Mesenchymal stem cell (in vitro differentiated cells and primary cell): Measurements from ENCODE around the gene PRTN3.
"Not testable (repeated sequence)": the region's sequence is repeated elsewhere in the genome, so short reads cannot be mapped to it uniquely, and the experiment has no call there.

Experiments used
- DNase-seq: peaks from one replicate; pipeline ENCODE4 v3.0.0-alpha.2; 2013
- H2AFZ ChIP-seq: one replicate; pipeline ENCODE4 v1.6.1; 2013; ENCODE audit warnings: low read depth, mild to moderate bottlenecking, control low read depth, inconsistent platforms, low read length, moderate library complexity
- H2AK5ac ChIP-seq: 2 replicates; pipeline ENCODE4 v1.6.1; 2013; ENCODE audit warnings: low read length, moderate library complexity, mild to moderate bottlenecking, inconsistent platforms; ENCODE audit not compliant: severe bottlenecking
- H2BK120ac ChIP-seq: one replicate; pipeline ENCODE4 v1.6.1; 2013; ENCODE audit warnings: low read depth, mild to moderate bottlenecking, inconsistent platforms, low read length, moderate library complexity
- H2BK12ac ChIP-seq, 2 experiments: one replicate each; pipeline ENCODE4 v1.6.1; 2013; ENCODE audit warnings: inconsistent platforms in 2 of 2, low read length in 2 of 2, mild to moderate bottlenecking in 2 of 2, moderate library complexity in 2 of 2, control low read depth in 1 of 2
- H2BK15ac ChIP-seq: one replicate; pipeline ENCODE4 v1.6.1; 2013; ENCODE audit warnings: mild to moderate bottlenecking, low read depth, inconsistent platforms; ENCODE audit not compliant: poor library complexity, severe bottlenecking
- H2BK5ac ChIP-seq: 2 replicates; pipeline ENCODE4 v1.6.1; 2013; ENCODE audit warnings: low read depth, mild to moderate bottlenecking, low read length, control low read depth, inconsistent platforms; ENCODE audit not compliant: poor library complexity, severe bottlenecking
- H3K14ac ChIP-seq, 2 experiments: one replicate each; pipeline ENCODE4 v1.6.1; 2013; ENCODE audit warnings: inconsistent platforms in 2 of 2, low read length in 2 of 2, control low read depth in 1 of 2, mild to moderate bottlenecking in 1 of 2, moderate library complexity in 1 of 2
- H3K18ac ChIP-seq, 2 experiments: one replicate each; pipeline ENCODE4 v1.6.1; 2013; ENCODE audit warnings: inconsistent platforms in 2 of 2, low read length in 2 of 2, control low read depth in 1 of 2, low read depth in 1 of 2, mild to moderate bottlenecking in 1 of 2
- H3K23ac ChIP-seq, 2 experiments: one replicate each; pipeline ENCODE4 v1.6.1; 2013; ENCODE audit warnings: inconsistent platforms in 2 of 2, low read length in 2 of 2, mild to moderate bottlenecking in 2 of 2, moderate library complexity in 2 of 2, control low read depth in 1 of 2
- H3K27ac ChIP-seq: 2 replicates; pipeline ENCODE4 v1.5.1; 2013; ENCODE audit warnings: mild to moderate bottlenecking, moderate library complexity, low read length, control low read depth, inconsistent platforms; ENCODE audit not compliant: poor library complexity, severe bottlenecking
- H3K27me3 ChIP-seq, 2 experiments: 2 replicates each; pipeline versions ENCODE4 v1.6.1 to v1.7.0; 2013; ENCODE audit warnings: low read length in 2 of 2, mild to moderate bottlenecking in 2 of 2, moderate library complexity in 2 of 2, control low read depth in 1 of 2, inconsistent platforms in 1 of 2; ENCODE audit not compliant: control insufficient read depth in 1 of 2, insufficient read depth in 1 of 2
- H3K36me3 ChIP-seq, 2 experiments: 2 replicates each; pipeline versions ENCODE4 v1.6.1 to v1.7.0; 2013; ENCODE audit warnings: low read length in 2 of 2, control low read depth in 1 of 2, inconsistent platforms in 1 of 2, low read depth in 1 of 2, mild to moderate bottlenecking in 1 of 2; ENCODE audit not compliant: insufficient read depth in 2 of 2, control insufficient read depth in 1 of 2
- H3K4ac ChIP-seq, 2 experiments: one replicate each; pipeline ENCODE4 v1.6.1; 2013; ENCODE audit warnings: inconsistent platforms in 2 of 2, low read length in 2 of 2, mild to moderate bottlenecking in 2 of 2, moderate library complexity in 2 of 2, control low read depth in 1 of 2, low read depth in 1 of 2
- H3K4me1 ChIP-seq: 2 replicates; pipeline ENCODE4 v1.6.1; 2013; ENCODE audit warnings: low read depth, low read length, control low read depth; ENCODE audit not compliant: control insufficient read depth, insufficient read depth
- H3K4me2 ChIP-seq: 2 replicates; pipeline ENCODE4 v1.6.1; 2013; ENCODE audit warnings: low read length, mild to moderate bottlenecking, inconsistent platforms; ENCODE audit not compliant: poor library complexity, severe bottlenecking
- H3K4me3 ChIP-seq, 2 experiments: 2 replicates each; pipeline versions ENCODE4 v1.5.1 to v1.7.0; 2013; ENCODE audit warnings: low read length in 2 of 2, mild to moderate bottlenecking in 2 of 2, control low read depth in 1 of 2, low read depth in 1 of 2; ENCODE audit not compliant: insufficient read depth in 1 of 2
- H3K79me1 ChIP-seq: replicated peaks from 2 replicates; pipeline ENCODE4 v1.6.1; 2013; ENCODE audit warnings: mild to moderate bottlenecking, control low read depth, low read length, inconsistent platforms; ENCODE audit not compliant: poor library complexity, severe bottlenecking
- H3K9ac ChIP-seq: 2 replicates; pipeline ENCODE4 v1.7.0; 2013; ENCODE audit warnings: mild to moderate bottlenecking, low read length, moderate library complexity
- H3K9me3 ChIP-seq: 2 replicates; pipeline ENCODE4 v1.7.0; 2013; ENCODE audit warnings: mild to moderate bottlenecking, low read length; ENCODE audit not compliant: control insufficient read depth
- H4K8ac ChIP-seq: one replicate; pipeline ENCODE4 v1.6.1; 2013; ENCODE audit warnings: inconsistent platforms, mild to moderate bottlenecking, low read length, moderate library complexity
- H4K91ac ChIP-seq: one replicate; pipeline ENCODE4 v1.6.1; 2013; ENCODE audit warnings: mild to moderate bottlenecking, low read length, inconsistent platforms
- WGBS: methylation state at CpG from one replicate; pipeline ENCODE4 v1.1.7; 2013; ENCODE audit warnings: mixed read lengths; 5-methylcytosine and 5-hydroxymethylcytosine counted together

Gene PRTN3

DNA sequence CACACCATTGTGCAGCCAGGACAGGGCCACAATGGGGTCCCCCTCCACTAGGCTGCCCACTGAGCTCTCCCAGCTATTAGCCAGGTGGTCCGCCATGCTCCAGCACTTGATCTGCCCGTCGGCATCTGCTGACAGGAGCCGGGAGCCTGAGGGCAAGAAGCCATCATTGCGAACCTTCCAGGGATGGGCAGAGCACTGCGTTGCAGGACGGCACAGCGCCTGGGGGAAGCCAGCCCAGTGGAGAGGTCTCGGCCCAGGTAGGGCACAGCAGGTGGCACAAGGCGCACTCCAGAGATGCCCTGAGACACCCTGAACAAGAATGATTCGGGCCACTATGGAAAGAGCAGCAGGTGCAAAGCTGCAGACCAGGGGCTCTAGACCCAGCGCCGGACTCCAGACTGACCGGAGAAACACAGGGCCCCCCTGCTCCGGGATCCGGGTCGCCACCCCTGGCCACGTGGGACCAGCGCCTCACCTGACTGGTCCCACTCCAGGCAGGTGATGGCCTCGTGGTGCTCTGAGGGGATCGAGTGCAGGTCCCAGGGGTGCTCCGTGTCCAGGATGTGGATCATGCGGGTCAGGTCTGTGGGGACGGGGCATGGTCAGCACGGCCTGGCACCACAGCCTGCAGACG lies 49.0 kb downstream of the PRTN3 start:
- Histone ChIP-seq H2BK120ac (no peak overlapping the region), H3K23ac (no peak overlapping the region), H2BK15ac (no peak overlapping the region), H2AFZ (no peak overlapping the region), H4K8ac (no peak overlapping the region), H3K36me3 (peaks cover 44 to 57% of the 10 kb centered on the region in 2 experiments), H2AK5ac (no peak overlapping the region), H3K27me3 (no peaks in the 10 kb centered on the region), H3K4me3 (no peak overlapping the region), H3K14ac (no peak overlapping the region), H3K4me2 (no peak overlapping the region), H2BK12ac (no peak overlapping the region), H3K4me1 (peaks cover 6% of the 10 kb centered on the region), H4K91ac (no peak overlapping the region), H3K27ac (no peak overlapping the region), H3K9ac (no peak overlapping the region), H3K4ac (no peak overlapping the region), H3K18ac (no peak overlapping the region), H3K79me1 (peaks cover 43% of the 10 kb centered on the region), H3K9me3 (no peaks in the 10 kb centered on the region), H2BK5ac (no peak overlapping the region)
- DNase-seq = no peak
- 98% methylated on average over 26 of the region's 26 CpGs for WGBS

DNA sequence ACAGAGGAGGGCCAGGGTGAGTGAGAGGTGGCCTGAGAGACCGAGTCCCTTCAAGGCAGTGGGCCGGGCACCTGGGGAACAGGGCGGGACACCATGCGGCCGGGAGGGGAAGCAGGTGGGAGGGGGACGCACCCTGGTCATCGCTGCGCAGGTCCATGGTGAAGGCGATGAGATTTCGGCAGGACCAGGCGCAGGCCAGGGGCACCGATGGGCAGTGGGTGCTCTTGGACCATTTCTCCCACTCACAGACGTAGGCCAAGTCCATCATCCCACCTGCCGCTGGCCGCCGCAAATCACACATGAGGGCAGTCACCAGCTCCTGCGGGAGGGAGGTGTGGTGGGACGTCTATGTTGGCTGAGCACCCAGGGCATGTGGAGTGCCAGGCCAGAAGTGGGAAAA lies 50.0 kb downstream of the PRTN3 start:
- Histone ChIP-seq H2BK12ac (no peak overlapping the region), H3K27me3 (no peaks in the 10 kb centered on the region), H3K4ac (no peak overlapping the region), H2BK120ac (no peak overlapping the region), H3K27ac (no peak overlapping the region), H3K36me3 (peaks cover 37 to 49% of the 10 kb centered on the region in 2 experiments), H2BK5ac (no peak overlapping the region), H3K9me3 (no peaks in the 10 kb centered on the region), H3K14ac (no peak overlapping the region), H4K91ac (no peak overlapping the region), H3K4me1 (peaks cover 8% of the 10 kb centered on the region), H3K4me2 (no peak overlapping the region), H3K9ac (no peak overlapping the region), H2AFZ (no peak overlapping the region), H3K23ac (no peak overlapping the region), H3K79me1 (peaks cover 36% of the 10 kb centered on the region), H2BK15ac (no peak overlapping the region), H3K18ac (no peak overlapping the region), H4K8ac (no peak overlapping the region), H2AK5ac (no peak overlapping the region), H3K4me3 (no peak overlapping the region)
- no peak for DNase-seq
- 98% methylated on average over 18 of the region's 18 CpGs for WGBS

DNA sequence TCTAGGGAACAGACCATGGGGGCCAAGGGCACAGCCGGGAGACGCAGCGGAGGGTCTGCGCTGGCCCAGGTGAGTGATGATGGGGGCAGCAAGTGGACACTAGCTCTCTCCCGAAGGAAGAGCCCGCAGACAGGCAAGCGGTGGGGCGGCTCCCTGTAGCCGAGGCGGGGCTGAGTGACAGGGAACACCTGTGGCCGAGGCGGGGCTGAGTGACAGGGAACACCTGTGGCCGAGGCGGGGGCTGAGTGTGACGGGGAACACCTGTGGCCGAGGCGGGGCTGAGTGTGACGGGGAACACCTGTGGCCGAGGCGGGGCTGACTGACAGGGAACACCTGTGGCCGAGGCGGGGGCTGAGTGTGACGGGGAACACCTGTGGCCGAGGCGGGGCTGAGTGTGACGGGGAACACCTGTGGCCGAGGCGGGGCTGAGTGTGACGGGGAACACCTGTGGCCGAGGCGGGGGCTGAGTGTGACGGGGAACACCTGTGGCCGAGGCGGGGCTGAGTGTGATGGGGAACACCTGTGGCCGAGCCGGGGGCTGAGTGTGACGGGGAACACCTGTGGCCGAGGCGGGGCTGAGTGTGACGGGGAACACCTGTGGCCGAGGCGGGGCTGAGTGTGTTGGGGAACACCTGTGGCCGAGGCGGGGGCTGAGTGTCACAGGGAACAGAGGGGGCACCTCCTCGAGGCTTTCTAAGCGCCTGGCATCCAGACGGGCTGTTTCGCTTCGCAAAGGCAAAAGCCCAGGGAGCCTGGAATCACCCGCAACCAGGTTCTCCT lies 50.8 kb downstream of the PRTN3 start:
- not testable (repeated sequence) for H2BK15ac ChIP-seq, H3K27me3 ChIP-seq, H3K9me3 ChIP-seq, H3K23ac ChIP-seq, H2AFZ ChIP-seq, H2BK120ac ChIP-seq, DNase-seq, H3K4ac ChIP-seq, H3K14ac ChIP-seq, H3K27ac ChIP-seq, H3K18ac ChIP-seq, H2BK12ac ChIP-seq, H3K4me1 ChIP-seq, H4K8ac ChIP-seq, H4K91ac ChIP-seq, H2BK5ac ChIP-seq
- 95% methylated on average over 34 of the region's 50 CpGs for WGBS
- peak overlapping the region; percentile 85 for H3K9ac ChIP-seq
- peaks cover 32 to 49% of the 10 kb centered on the region in 2 experiments for H3K36me3 ChIP-seq
- H3K79me1 ChIP-seq = peaks cover 28% of the 10 kb centered on the region
- peak overlapping the region; percentile 83 to 99 for H3K4me3 ChIP-seq
- H3K4me2 ChIP-seq = peak overlapping the region; percentile 55
- H2AK5ac ChIP-seq = peak overlapping the region; percentile 78

DNA sequence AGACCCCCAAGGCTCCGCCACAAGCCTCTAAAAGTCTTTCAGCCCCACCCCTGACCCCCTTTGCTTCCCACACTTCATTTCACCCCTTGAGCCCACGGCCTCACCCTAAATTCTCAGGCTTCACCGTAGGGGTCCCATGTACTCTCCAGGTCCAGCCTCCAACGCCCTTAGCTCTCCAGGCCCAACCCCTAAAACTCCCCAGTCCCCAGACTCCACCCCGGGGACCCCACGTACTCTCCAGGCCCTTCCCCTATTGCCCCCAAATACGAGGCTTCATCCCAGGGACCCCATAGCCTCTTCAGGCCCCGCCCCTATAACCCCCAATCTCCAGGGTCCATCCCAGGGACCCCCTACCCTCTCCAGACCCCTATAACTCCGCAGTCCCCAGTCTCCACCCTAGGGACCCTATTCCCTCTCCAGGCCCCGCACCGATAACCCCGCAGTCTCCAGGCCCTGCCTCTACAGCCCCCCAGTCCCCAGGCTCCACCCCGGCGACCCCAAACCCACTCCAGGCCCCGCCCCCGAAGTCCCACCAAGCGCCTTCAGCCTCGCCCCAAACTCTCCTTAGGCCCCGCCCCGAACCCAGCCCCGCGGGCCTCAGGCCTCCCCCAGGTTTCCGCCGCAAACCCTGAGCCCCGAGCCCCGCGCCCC lies 51.6 kb downstream of the PRTN3 start:
- Histone ChIP-seq H3K79me1 (peaks cover 31% of the 10 kb centered on the region), H3K23ac (no peak overlapping the region), H3K27me3 (no peaks in the 10 kb centered on the region), H4K8ac (peak overlapping the region; percentile 66), H2BK120ac (peak overlapping the region; percentile 89), H3K4ac (peak overlapping the region in 1 of 2 experiments; percentile 68), H3K4me2 (peak overlapping the region; percentile 55), H2AK5ac (peak overlapping the region; percentile 78), H3K27ac (no peak overlapping the region), H3K14ac (peak overlapping the region in 1 of 2 experiments; percentile 83), H3K4me1 (peaks cover 6% of the 10 kb centered on the region), H3K4me3 (peak overlapping the region; percentile 83 to 99), H3K36me3 (peaks cover 35 to 54% of the 10 kb centered on the region in 2 experiments), H2AFZ (peak overlapping the region; percentile 31), H3K18ac (peak overlapping the region; percentile 37 to 55), H3K9me3 (no peaks in the 10 kb centered on the region), H2BK12ac (peak overlapping the region in 1 of 2 experiments; percentile 15), H3K9ac (peak overlapping the region; percentile 85), H4K91ac (peak overlapping the region; percentile 76), H2BK5ac (no peak overlapping the region), H2BK15ac (peak overlapping the region; percentile 65)
- DNase-seq = no peak
- 15% methylated on average over 10 of the region's 27 CpGs for WGBS
